HFF-Myc (cell line): ENCODE measurements around the gene TBC1D5.

Source experiments
- DNase-seq: peaks from one replicate; pipeline ENCODE4 v3.0.0-alpha.2; 2011; ENCODE audit warnings: low read depth; ENCODE audit errors: extremely low read depth
- H3K4me3 ChIP-seq: replicated peaks from 2 replicates; pipeline ENCODE4 v1.5.1; 2011; ENCODE audit warnings: low read depth, mild to moderate bottlenecking, control low read depth, low read length
- TF ChIP-seq, protein P1 (sequence below): IDR thresholded peaks from 2 replicates; pipeline ENCODE4 v1.5.1; 2012; ENCODE audit warnings: mild to moderate bottlenecking, low read depth, low read length, control low read depth; ENCODE audit errors: missing control alignments

TBC1D5 gene

DNA sequence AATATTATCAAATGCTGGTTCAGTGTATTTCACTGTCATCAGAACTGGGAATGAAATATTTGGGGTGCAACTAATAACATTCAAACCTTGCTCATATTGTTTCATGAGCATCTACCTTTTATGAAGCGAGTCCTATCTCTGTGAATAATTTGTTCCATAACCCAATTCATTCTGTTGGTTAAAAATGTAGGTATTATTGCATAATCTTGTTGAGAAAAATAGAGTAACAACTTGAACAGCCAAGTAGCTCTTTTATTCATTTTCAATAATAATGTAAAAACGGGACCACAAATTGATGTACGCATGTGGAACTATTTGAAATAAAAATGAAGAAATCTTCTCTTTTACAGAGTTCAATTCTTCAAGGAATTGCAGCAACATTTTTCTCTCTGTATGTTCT lies 30.1 kb upstream of the TBC1D5 start:
- TF ChIP-seq, protein P1, sequence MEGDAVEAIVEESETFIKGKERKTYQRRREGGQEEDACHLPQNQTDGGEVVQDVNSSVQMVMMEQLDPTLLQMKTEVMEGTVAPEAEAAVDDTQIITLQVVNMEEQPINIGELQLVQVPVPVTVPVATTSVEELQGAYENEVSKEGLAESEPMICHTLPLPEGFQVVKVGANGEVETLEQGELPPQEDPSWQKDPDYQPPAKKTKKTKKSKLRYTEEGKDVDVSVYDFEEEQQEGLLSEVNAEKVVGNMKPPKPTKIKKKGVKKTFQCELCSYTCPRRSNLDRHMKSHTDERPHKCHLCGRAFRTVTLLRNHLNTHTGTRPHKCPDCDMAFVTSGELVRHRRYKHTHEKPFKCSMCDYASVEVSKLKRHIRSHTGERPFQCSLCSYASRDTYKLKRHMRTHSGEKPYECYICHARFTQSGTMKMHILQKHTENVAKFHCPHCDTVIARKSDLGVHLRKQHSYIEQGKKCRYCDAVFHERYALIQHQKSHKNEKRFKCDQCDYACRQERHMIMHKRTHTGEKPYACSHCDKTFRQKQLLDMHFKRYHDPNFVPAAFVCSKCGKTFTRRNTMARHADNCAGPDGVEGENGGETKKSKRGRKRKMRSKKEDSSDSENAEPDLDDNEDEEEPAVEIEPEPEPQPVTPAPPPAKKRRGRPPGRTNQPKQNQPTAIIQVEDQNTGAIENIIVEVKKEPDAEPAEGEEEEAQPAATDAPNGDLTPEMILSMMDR: no peak

DNA sequence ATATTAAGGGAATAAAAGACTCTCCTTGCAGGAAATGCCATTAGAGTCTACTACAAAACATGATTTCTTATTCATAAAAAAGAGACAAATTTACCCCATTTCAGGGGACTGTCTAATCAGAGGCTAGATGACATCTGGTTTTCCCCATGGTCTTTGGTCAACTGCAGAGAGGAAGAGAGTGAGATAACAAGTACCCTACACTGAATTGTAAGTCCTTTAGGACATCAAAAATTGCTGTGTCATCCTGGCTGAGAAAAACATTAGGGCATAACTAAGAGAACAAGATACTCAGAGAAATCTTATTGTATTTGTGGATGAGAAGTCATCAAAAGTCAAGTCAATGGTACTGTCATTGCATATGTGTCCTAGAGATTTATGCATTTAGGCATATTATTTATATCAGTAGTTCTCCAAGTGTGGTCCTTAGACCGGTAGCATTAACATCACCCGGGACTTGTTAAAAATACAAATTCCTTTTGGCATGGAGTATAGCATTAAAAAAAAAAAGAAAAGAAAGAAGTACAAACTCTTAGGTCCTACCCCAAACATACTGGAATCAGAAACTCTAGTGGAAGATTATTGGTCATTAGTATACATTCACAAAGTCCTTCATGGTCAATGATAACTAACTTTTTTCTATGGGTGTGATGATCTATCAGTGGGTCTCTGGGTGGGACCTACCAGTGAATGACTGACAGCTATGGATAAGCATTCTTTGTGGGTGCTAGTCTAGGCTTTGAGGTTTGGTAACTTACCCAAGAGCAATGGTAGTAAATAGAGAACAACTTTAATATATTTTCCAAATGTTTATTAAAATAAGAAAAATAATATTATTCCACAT lies 29.0 kb upstream of the TBC1D5 start:
- H3K4me3 ChIP-seq: no peak overlapping the region
- TF ChIP-seq, protein P1: no peak
- DNase-seq: no peak

More for the DNA sequence above, 30.1 kb upstream of the TBC1D5 start:
- no peak overlapping the region for H3K4me3 ChIP-seq
- DNase-seq: no peak

DNA sequence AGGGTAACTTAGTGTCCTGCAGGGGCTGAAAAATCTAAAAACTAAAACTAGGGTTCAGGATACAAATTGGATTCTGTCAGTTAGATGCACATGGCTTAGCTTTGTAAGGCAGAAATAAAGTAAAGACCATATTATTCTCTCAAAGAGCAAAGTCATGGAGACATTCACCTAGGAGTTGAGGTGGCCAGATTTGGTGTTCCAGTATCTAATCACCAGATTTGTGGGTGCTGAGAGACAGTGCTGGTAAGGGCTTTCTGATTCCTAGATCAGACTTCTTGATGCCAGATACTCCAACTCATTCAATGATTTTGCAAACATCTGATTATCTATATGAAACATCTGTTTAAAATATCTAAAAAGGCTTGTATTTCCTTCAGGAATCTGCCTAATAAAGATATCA lies 28.3 kb upstream of the TBC1D5 start:
- TF ChIP-seq, protein P1: no peak
- no peak overlapping the region for H3K4me3 ChIP-seq
- DNase-seq: no peak

DNA sequence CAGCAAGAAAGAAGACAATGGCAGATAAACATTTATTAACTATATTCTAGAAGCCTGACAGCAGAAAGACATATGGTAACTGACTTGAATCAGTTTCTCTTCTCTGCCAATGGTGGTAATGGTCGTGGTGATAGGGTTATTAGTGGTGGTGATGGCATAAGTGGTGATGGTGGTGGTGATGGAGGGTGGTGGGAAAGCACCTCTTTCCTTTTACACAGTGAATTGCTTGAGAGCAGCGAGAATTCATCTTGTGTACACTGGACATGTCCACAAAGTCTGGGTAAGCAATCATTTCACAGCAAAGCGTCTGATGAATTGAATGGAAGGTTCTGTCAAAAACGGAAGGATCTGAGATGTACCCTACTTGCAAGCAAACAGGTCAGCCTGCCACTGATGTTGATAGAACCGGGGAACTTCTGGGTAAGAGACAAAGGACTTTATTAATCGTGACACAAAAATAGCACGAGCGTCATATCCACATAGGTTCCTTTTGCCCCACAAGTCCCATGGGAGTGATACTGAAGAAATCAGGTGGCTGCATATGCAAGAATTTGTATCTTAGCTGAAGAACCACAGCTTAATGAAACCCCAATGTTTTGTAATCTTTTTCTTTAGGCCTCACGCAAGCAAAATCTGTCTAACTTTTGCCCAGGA lies 23.5 kb upstream of the TBC1D5 start:
- DNase-seq: no peak
- TF ChIP-seq, protein P1: no peak
- H3K4me3 ChIP-seq: no peak overlapping the region

DNA sequence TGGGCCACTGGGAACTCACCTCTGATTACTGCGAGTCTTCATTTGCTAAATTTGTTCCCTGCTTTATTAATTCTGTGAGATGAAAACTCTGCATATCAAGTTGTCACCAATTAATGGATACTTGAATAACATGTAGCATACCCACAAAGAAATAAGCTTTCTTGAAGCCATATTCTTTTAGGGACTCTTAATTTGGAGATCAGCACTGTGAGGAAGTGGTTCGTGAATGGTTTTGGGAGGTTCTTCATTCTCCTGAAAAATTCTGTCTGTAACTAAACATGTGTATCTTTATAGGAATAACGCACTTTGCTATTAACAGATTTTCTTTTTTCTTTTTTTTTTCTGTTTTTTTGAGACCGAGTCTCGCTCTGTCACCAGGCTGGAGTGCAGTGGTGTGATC lies 19.1 kb upstream of the TBC1D5 start:
- DNase-seq: no peak
- TF ChIP-seq, protein P1: no peak

DNA sequence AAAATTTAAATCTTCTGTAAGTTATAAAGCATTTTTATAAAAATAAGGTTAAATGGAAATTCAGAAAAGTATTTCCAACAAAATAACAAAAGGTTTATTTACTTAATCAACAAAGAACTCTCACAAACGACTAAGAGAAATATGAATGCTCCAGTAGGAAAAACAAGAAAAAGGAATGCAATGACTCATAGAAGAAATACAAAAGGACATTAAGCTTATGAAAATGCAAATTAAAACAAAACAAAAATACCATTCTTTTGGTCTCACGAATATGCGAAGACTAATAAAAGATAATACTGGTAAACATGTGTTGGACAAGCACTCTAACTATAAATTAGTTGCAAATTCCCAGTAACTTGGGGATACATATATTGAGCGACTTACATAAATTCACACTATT lies 17.5 kb upstream of the TBC1D5 start:
- no peak for DNase-seq
- no peak overlapping the region for H3K4me3 ChIP-seq
- TF ChIP-seq, protein P1: no peak

More for the DNA sequence above, 19.1 kb upstream of the TBC1D5 start:
- H3K4me3 ChIP-seq: no peak overlapping the region
